Hepatic stellate cell (primary cell): ENCODE results near the gene KLHL17.
"Not testable (repeated sequence)": the region's sequence is repeated elsewhere in the genome, so short reads cannot be mapped to it uniquely, and the experiment has no call there.

Source experiments
- DNase-seq: peaks from one replicate; pipeline ENCODE4 v3.0.0; 2011; ENCODE audit warnings: low spot score

The KLHL17 gene

GRCh38 chr1:970242-970972 is 10.0 kb downstream of the KLHL17 start:
- DNase-seq, result no peak

DNA sequence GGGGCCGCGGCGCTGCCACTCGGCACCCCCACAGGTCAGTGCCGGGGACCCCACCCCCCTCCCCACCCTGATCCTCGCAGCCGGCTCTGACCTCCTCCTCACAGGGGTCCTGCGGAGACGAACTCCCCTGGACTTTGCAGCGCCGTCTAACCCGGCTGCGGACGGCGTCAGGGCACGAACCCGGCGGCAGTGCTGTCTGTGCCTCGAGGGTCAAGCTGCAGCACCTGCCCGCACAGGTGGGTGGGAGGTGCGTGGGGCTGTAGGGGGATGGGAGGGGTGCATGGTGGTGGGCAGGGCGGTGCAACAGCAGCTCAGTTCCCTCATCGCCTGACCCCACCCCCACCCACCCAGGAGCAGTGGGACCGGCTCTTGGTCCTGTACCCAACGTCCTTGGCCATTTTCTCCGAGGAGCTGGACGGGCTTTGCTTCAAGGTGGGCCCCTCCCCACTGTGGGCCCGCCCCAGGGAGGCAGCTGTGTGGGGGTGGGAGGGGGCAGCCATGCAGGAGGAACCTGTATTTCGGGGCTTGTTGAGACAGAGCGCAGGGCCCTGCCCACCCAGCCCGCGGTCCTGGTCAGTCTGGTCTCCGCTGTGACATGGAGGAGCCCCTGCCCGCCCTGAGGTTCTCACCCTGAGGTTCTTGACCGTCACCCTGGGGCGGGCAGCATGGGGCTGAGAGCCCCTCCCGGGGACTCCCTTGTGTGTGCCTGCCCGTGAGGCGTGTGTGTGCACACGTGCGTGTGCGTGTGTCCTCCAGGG is 10.8 kb downstream of the KLHL17 start:
- DNase-seq, result no peak

DNA sequence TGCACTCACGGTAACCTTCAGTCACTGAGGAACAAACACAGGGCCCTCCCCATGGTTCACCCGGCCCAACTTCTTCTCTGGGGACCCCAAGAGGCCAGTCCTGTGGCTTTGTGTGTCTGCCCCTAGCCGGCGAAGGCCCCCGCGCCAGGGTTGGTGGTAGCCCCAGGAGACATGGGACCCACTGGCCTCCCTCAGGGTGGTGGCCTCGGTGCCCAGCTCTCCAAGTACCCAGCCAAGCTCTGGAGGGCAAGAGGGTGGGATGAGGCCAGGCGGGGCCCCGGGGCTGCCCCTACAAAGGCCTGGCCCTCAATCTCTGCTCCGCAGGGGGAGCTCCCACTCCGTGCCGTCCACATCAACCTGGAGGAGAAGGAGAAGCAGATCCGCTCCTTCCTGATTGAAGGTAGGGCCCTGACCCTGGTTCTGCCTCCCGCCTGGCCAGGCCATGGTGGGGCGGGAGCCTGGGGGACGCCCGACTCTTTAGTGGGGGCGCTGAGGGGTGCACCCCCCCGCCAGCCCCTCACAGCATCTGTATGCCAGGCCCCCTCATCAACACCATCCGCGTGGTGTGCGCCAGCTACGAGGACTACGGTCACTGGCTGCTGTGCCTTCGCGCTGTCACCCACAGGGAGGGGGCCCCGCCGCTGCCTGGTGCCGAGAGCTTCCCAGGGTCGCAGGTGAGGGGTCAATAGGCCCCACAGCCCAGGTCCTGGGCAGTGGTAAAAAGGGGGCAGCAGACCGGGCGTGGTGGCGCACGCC is 11.5 kb downstream of the KLHL17 start:
- no peak for DNase-seq

GRCh38 chr1:972726-973458 is 12.5 kb downstream of the KLHL17 start:
- DNase-seq, result no peak

- no peak for DNase-seq
Observed at GRCh38 chr1:973459-974292, 13.3 kb downstream of the KLHL17 start.

- DNase-seq, result no peak
Observed at GRCh38 chr1:974293-974640, 13.9 kb downstream of the KLHL17 start.

DNA sequence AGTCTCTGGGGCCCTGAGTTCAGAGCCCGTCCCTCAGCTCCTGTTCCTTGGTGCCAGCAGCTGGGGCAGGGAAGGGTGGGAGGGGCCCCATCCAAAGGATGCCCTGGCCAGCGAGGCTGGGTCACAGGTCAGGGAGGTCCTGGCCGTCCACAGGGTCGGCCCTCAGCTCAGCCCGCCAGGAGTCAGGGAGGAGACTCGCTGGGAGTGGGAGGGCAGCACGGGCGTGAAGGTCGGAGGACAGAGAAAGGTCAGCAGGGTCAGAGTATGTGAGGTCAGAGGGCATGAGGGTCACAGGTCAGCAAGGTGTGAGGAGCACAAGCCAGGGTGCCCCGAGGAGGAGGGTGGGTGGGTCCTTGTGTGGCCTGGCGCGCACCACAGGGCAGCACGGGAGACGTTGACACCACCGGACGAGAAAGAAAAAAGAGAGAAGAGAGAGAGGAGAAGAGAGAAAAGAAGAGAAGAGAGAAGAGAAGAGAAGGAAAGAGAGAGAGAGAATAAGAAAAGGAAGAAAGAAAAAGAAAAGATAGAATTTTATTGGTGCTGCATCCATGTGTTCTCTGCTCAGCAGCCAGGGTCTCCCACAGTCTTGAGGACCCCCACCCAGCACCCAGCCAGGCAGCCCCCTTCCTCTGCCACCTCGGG is 14.4 kb downstream of the KLHL17 start:
- DNase-seq, result no peak

GRCh38 chr1:975365-975764 is 15.0 kb downstream of the KLHL17 start:
- DNase-seq, result no peak

DNA sequence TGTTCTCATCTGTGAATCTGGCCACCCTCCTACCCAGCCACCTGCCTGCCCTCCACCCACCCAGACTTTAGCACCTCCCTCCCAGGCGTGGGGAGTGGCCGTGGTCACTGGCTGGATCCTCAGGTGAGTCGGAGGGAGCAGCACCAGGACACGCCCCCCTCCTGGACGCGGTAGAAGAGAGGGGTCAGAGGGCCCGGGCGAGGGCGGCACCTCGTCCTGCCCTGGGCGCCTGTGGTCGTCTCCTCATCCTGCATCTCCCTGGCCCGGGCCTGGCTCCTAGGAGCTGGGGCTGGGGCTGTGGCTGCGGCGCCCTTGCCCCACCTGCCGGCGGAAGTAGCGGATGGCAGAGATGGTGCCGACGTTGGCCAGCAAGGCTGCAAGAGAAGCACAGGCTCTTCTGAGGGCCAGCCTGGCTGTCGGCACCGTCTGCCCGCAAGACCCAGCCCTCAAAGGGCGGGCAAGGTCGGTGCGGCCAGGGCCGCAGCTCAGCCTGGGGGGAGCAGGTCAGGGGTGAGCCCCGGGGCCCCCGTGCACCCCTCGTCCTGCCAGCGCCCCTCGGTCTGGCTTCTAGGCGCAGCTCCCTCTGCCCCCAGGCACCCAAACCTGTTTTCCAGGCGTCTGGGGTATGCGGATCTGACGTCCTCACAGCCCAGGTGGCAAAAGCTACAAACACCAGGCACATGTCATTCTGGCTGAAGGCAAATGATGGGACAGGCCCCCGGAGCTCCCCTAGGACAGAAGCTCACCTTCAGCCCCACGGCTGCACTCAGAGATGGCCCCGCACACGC is 15.7 kb downstream of the KLHL17 start:
- DNase-seq, result peak; percentile 84

DNA sequence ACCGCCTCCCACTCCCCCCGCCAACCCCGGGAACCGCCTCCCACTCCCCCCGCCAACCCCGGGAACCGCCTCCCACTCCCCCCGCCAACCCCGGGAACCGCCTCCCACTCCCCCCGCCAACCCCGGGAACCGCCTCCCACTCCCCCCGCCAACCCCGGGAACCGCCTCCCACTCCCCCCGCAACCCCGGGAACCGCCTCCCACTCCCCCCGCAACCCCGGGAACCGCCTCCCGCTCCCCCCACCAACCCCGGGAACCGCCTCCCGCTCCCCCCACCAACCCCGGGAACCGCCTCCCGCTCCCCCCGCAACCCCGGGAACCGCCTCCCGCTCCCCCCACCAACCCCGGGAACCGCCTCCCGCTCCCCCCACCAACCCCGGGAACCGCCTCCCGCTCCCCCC is 16.4 kb downstream of the KLHL17 start:
- not testable (repeated sequence) for DNase-seq

DNA sequence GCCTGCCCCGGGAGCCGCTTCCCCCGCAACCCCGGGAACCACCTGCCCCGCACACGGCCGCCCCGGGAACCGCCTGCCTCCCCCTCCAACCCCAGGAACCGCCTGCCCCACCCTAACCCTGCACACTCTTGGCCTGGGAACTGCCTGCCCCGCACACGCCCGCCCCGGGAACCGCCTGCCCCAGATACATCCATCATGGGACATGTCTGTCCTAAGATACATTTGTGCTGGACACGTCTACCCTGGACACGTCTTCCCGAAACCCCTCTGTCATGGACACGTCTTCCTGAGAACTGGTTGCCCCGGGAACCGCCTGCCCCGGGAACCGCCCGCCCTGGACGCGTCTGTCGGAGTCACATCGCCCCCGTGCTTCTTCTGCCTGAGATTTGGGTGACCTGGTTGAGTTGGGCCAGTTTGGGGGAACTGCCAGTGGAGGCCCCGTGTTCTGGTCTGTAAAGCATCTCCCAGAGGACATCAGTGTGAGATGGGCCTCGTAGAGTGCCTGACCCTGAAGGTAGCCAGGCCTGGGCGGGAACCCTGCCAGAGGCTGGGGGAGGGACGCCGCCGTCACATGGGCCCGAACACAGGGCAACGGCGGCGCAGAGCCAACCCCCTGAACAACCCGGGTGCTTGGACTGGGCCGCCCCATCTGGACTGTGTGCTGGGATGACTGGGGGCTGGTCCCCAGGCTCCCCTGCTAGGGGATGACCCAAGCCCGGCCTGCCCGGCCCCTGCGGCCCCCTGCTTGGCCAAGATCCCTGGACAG is 17.9 kb downstream of the KLHL17 start:
- DNase-seq, result no peak

GRCh38 chr1:978835-979743 is 18.7 kb downstream of the KLHL17 start:
- DNase-seq, result no peak

- DNase-seq, result no peak
Observed at GRCh38 chr1:979744-980072, 19.3 kb downstream of the KLHL17 start.

GRCh38 chr1:980137-980571 is 19.8 kb downstream of the KLHL17 start:
- DNase-seq, result no peak

- DNase-seq, result no peak
Observed at GRCh38 chr1:980602-981395, 20.4 kb downstream of the KLHL17 start.

- no peak for DNase-seq
Observed at GRCh38 chr1:981491-981954, 21.1 kb downstream of the KLHL17 start.

DNA sequence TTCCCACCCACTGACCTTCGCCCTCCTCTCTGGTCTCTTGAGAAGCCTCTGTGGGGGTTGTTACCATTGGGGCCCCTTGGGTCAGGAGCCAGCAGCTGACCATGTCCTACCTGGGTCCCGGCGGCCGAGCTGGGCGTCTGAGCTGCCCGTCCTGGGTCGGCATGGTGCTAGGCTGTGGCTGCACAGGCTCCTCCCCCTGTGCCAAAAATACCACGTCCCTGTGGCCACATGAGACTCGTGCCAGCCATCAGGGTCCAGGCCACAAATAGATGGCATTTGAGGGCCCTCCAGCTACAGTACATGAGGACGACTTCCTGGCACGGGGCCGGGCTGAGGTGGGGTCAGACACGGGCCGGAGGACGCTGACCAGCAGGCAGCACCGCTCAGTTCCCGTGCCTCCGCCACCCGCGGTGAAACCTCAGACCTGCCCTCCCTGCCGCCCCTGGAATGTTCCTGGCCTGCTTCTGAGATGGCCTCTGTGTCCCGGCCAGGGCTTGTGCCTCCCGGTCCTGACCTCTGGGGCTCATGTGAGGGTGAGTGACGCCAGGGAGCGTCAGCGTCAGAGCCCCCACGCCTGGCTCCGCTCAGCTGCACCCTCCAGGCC is 21.7 kb downstream of the KLHL17 start, which contains the start of gene PERM1:
PERM1 (minus strand) TSS at position 139 of the 604 bp plus-strand sequence. CDS start 1,064 bp downstream, outside the sequence.
- no peak for DNase-seq
